AG04449 (cell line): ENCODE data around the gene TNS3.

ENCODE experiments used
- CTCF ChIA-PET: fragments of 350-600 bp; formaldehyde crosslinking; extraction: SDS; loops from one replicate; lab custom pipeline; 2021; ENCODE audit warnings: antibody characterized with exemption; lab: Yijun Ruan, JAX
- POLR2A ChIA-PET: fragments of 400-600, 350-600 bp; formaldehyde crosslinking; extraction: SDS; loops from one replicate; lab custom pipeline; 2020; ENCODE audit warnings: antibody characterized with exemption, inconsistent platforms; lab: Yijun Ruan, JAX
- DNase-seq: peaks from one replicate; pipeline ENCODE4 v3.0.0-alpha.2; 2010; ENCODE audit warnings: low read depth, low spot score
- H3K4me3 ChIP-seq: 2 replicates; pipeline ENCODE4 v1.5.1; 2011; ENCODE audit warnings: low read depth, mild to moderate bottlenecking, control low read depth, low read length
- CTCF ChIP-seq: IDR thresholded peaks from one replicate; pipeline ENCODE4 v1.5.1; 2011; ENCODE audit warnings: mild to moderate bottlenecking, moderate library complexity, low read length, control low read depth, inconsistent platforms; ENCODE audit not compliant: insufficient read depth; ENCODE audit errors: missing control alignments

The TNS3 gene

GRCh38 chr7:47338026-47338425 is 243.9 kb downstream of the TNS3 start:
- TF ChIP-seq CTCF, result no peak
- H3K4me3 ChIP-seq, result no peak overlapping the region
- ChIA-PET POLR2A (no interaction called here), CTCF (interaction anchor here (4.2 kb wide), 1 partner anchor 13 kb away, joined by 19 read pairs; no protein-coding TSS in a partner anchor)
- DNase-seq, result no peak

- CTCF ChIA-PET, result interaction anchor here (1.6 to 4.2 kb wide), 2 partner anchors 13 to 82 kb away, joined by 4 to 19 read pairs; no protein-coding TSS in a partner anchor
- no peak for DNase-seq
- no peak overlapping the region for H3K4me3 ChIP-seq
- no peak for TF ChIP-seq CTCF
- POLR2A ChIA-PET, result no interaction called here
These were observed 244.4 kb downstream of the TNS3 start for GRCh38 chr7:47337531-47337930.

GRCh38 chr7:47336472-47337425 is 245.2 kb downstream of the TNS3 start:
- DNase-seq, result no peak
- CTCF ChIA-PET, result interaction anchor here (1.4 to 4.2 kb wide), 4 partner anchors 12 to 83 kb away, joined by 4 to 19 read pairs (median 8); no protein-coding TSS in a partner anchor
- TF ChIP-seq CTCF, result no peak
- H3K4me3 ChIP-seq, result no peak overlapping the region
- POLR2A ChIA-PET, result interaction anchor here (1.0 kb wide), 1 partner anchor 11 kb away, joined by 3 read pairs; no protein-coding TSS in a partner anchor

GRCh38 chr7:47335557-47336471 is 246.1 kb downstream of the TNS3 start:
- ChIA-PET CTCF (interaction anchor here (1.4 to 4.2 kb wide), 4 partner anchors 11 to 82 kb away, joined by 4 to 19 read pairs (median 8); no protein-coding TSS in a partner anchor), POLR2A (interaction anchor here (0.6 to 1.0 kb wide), 2 partner anchors 10 to 498 kb away, joined by 3 read pairs; no protein-coding TSS in a partner anchor)
- DNase-seq, result no peak
- H3K4me3 ChIP-seq, result no peak overlapping the region
- no peak for TF ChIP-seq CTCF

GRCh38 chr7:47335071-47335470 is 246.8 kb downstream of the TNS3 start:
- no peak for DNase-seq

More at GRCh38 chr7:47335071-47335470, 246.8 kb downstream of the TNS3 start:
- ChIA-PET CTCF (interaction anchor here (1.2 to 4.2 kb wide), 3 partner anchors 10 to 69 kb away, joined by 3 to 19 read pairs (median 11); no protein-coding TSS in a partner anchor), POLR2A (interaction anchor here (0.8 kb wide), 1 partner anchor 36 kb away, joined by 3 read pairs; no protein-coding TSS in a partner anchor)
- TF ChIP-seq CTCF, result no peak
- no peak overlapping the region for H3K4me3 ChIP-seq
